Measurements from ENCODE around the gene TMEM242.
"Not testable (repeated sequence)": the region's sequence is repeated elsewhere in the genome, so short reads cannot be mapped to it uniquely, and the experiment has no call there.

The TMEM242 gene

DNA sequence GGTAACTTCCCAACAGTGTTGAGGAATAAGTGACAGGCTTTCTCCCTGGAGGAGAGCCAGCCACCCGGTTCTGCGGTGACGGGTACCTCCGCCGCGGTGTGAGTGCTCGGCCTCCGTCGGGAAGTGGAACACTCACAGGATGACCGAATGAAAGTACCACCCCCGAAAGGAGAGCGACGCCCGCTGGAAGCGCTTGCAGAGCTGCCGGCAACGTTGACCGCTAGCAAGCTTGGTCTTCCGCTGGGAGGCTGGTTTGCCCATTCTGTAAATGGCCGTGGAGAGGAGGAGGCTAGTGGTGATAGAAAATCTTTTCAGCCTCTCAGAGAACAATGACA lies 614 bp upstream of the TMEM242 start:
- peak; percentile 81 for DNase-seq (ENCODE audit: low spot score)

DNA sequence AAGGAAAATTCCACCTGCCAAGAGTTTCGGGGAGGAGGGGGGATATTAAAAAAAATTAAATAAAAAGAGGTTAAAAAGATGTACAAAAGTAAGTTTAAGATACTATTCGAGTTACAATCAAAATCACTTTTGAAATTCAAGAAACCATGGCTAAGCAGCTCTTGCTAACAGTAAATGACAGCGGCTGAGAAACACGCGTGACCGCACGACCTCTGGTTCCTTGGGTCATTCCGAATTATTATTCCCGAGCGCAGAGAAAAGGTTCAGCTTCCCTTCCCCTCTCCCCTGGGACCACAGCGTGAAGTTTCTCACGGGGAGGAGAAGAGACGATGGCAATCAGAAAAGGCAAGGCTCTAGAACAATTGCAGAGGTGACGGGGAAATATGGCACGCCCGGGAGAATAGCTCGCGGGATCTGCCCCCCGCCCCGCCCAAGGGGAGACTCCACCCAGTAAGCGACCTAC lies 496 bp downstream of the TMEM242 start:
- no peak for DNase-seq (ENCODE audit: low spot score)

DNA sequence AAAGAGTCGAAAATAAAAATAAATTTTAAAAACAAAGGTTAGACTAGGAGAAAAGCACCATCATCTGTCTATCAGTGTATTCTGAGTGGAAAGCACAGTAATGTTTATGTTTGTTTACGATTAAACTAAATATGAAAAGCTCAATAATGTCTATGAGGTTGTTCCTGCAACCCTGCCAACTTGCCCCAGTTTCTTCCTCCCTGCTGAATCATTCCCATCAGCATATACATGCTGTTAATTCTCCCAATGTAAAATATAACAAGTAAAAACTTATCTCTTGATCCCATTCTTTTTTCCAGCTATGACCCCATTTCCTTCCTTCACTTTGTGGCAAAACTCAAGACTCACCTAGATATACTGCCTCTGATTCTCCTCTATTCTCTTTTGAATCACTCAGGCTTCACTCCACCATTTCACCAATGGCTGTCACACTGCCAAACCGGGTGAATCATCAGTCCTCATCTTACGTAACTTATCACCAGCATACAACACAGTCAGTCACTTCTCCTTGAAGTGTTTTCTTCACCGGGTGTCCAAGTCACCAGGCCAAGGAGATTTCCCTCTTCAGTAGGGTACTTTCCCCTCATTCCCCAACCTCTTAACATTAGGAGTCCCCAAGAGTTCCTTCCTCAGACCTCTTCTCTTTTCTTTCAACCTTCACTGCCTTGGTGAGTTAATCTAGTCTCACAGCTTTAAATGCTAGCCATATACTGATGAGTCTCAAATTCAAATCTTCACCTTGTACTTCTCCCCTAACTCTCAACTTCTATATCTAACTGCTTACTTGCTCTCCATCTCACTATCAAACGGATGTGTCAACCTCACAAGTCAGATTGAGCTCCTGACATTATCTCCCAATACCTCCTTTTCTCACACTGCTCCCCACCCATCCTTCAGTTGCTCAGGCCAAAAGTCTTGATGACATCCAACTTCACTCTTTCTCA lies 6.2 kb downstream of the TMEM242 start:
- DNase-seq (ENCODE audit: low spot score) = no peak

DNA sequence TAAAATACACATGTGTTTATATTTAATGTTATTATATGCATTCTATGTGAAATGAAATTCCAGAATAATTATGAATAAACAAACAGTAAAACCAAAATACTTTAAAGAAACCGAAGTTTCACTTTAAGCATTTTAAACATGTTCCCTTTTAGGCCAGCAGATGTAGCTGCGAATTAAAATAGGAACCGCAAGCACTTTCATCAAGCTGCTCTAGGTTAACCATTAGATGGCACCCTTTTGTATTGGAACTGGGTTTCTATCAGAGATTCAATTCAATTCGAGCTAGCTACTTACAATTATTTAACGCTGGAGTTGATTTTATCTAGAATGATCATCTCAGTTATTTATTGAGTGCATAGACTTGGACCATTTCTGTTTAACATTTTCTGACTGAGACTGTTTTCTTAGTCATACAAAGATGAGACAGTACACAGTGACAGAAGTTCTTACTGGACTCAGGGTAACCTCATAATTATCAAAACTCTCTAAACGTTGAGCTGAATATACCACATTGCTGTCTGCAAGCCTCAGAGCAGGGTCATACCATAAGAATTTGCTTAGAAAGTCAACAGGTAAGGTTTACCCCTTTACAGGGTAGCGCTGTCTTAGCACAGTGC lies 8.5 kb downstream of the TMEM242 start:
- DNase-seq (ENCODE audit: low spot score) = no peak

DNA sequence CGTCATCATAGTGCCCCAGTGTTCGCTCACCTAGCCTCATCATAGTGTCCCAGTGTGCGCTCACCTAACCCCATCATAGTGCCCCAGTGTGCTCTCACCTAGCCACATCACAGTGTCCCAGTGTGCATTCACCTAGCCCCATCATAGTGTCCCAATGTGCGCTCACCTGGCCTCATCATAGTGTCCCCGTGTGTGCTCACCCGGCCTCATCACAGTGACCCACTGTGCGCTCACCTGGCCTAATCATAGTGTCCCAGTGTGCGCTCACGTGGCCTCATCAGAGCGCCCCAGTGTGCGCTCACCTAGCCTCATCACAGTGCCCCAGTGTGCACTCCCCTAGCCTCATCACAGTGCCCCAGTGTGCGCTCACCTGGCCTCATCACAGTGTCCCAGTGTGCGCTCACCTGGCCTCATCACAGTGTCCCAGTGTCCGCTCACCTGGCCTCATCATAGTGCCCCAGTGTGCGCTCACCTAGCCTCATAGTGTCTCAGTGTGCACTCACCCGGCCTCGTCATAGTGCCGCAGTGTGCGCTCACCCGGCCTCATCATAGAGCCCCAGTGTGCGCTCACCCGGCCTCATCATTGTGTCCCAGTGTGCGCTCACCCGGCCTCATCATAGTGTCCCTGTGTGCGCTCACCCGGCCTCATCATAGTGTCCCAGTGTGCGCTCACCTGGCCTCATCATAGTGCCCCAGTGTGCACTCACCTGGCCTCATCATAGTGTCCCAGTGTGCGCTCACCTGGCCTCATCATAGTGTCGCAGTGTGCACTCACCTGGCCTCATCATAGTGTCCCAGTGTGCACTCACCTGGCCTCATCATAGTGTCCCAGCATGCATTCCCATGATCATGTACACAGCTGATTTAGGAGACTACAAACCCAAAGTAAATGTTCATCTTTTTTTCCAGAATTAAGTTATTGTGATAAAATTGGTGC lies 9.5 kb downstream of the TMEM242 start:
- DNase-seq (ENCODE audit: low spot score) = no peak

DNA sequence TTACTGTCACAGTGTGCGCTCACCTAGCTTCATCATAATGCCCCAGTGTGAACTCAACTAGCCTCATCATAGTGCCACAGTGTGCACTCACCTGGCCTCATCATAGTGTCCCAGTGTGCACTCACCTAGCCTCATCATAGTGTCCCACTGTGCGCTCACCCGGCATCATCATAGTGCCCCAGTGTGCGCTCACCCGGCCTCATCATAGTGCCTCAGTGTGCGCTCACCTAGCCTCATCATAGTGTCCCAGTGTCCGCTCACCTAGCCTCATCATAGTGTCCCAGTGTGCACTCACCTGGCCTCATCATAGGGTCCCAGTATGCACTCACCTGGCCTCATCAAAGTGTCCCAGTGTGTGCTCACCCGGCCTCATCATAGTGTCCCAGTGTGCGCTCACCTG lies 10.6 kb downstream of the TMEM242 start:
- DNase-seq (ENCODE audit: low spot score) = no peak

DNA sequence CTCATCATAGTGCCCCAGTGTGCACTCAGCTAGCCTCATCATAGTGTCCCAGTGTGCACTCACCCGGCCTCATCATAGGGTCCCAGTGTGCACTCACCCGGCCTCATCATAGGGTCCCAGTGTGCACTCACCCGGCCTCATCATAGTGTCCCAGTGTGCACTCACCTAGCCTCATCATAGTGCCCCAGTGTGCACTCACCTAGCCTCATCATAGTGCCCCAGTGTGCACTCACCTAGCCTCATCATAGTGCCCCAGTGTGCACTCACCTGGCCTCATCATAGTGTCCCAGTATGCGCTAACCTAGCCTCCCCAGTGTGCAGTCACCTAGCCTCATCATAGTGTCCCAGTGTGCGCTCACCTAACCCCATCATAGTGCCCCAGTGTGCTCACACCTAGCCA lies 12.6 kb downstream of the TMEM242 start:
- DNase-seq (ENCODE audit: low spot score) = not testable (repeated sequence)

DNA sequence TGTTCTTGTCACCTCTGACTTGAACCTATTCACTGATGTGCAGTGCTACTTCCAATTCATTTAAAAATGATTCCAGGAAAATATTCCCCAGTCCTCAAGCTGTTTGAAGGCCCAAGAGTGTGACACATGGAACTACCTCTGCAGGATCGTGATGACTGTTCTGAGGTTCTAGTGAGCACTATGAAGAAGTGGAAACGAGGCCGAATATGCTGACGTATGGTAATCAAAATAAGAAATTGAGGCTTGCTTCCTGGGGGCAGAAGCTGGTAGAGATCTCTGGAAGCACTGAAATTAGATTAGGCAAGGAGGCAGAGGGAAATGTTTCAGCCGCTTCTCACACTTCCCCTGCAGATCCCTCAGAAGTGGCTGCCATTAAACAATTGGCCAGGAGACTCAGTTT lies 15.7 kb downstream of the TMEM242 start:
- DNase-seq (ENCODE audit: low spot score) = no peak

DNA sequence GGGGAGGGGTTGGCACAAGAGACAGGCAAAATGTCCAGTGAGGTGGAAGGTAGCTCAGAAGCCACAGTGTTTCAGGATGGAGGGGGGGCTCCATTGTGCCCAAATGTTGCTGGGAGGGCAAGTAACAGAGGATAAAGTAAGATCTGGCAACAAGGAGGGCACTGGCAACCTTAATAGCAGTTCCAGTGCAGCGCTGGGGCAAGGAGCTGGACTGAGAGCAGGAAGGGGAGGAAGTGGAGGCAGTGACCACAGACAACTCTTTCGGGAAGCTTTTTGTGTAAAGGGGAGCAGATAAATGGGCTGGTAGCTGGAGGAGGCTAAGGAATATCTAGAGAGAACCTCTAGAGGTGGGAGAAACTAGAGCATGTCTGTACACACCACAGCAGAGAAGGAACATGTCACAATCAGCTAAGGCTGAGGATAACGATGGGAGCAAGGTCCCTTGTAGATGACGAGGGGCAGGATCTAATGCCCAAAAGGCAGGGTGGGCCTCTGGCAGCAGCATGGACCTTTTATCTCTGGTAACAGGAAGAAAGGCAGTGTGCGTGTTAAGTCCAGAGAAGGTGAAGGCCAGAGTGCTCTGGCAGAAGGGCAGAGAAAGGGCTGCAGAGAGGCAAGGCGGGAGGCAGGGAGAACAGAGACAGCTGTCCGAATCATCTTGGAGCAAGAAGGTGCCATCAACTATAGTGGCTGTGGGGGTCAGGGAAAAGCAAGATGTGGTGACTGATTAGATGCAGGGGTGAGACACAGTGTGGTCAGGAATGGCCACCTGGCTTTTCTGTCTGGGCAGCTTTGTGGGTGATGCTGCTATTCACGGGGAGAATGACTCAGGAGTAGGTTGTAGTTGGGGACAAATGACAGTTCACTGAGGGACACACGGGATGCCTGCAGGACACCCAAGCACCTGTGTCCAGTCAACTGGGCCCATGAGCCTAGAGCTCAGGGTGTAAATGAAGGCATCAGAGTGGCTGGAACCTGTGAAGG lies 17.4 kb downstream of the TMEM242 start:
- DNase-seq (ENCODE audit: low spot score) = no peak

DNA sequence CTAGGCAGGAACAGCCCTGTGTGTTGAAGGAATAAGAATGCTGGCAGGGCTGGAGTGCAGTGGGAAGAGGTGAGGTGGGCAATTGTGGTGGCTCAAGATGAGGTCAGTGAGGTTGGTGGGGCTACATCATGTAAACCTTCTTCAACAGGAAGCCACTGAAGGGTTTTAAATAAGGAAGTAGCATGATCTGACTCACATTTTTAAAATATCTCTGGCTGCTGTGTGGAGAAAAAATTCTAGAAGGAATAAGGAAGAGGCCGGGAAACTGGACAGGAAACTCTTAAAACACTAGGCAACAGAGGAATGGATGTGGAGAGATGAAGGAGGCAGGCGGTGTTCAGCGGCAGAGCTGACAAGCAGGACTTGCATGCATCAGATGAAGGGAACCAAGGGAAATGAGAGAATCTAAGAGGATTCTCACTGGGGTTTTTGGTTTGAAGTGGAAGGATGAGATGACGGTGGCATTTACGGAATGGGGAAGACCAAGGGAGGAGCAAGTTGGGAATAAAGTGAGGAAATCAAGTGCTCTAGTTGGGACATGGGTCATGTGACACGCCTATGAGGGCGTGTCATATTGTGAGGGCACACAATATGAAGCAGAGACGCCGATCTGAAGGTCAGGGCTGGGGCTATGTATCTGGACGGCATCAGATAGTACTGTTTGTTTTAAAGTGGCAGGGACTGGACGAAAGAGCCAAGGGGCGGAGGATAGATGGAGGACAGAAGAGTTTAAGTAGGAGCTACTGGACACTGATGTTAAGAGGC lies 18.2 kb downstream of the TMEM242 start:
- DNase-seq (ENCODE audit: low spot score) = no peak

DNA sequence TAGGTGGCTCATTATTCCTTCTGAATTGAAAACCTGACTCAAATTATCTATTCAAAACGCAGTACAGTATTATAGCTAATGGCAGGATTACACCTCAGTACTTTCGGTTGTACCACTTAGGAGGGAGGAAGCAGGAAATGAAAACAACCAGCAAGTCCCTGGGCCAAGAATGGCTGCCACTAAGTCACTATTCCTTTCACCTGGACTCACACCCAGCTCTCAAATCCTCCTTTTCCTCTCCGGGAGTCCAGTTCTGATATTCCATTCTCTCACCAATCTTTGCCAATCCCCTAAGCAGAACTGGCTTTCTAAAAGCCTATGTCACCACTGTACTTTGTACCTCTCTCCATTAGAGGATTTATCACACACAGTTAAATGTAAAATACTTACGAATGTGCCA lies 20.6 kb downstream of the TMEM242 start:
- no peak for DNase-seq (ENCODE audit: low spot score)

DNA sequence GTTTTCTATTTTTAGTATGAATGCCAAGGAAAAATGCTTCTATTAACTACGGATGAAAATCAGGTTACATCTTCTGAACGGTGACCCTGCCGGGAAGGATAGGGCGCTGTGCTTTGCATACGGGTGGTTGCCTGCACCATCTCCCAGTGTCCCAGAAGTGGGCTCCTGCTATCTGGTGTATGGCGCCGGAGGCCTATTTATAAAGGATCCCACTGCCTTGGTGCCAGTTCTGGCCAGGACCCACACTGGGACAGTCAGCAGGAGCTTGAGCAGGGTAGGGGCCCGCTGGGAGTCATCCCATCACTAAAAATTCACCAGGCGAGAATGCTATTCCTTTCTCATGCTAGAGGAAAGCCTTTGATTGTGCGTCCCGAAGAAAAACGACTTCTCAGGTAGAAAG lies 22.9 kb downstream of the TMEM242 start:
- no peak for DNase-seq (ENCODE audit: low spot score)

DNA sequence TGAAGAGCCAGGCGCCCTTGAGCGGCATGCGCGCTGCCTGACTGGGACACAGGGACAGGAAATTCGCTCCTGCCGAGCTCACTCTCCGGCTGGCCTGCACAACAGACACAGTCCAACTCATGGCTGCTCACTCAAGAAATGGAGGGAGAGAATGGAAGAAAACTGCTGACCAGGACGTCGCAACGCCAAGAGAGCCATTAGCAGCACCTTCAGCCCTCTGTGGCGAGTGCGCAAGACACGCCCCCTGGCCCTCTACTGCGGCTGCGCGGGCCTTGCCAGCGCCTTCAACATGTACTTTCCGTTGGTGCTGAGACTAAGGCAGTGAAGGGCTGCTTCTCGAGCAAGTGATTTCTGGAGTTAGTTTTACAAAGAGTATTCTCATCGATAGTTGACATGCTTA lies 23.3 kb downstream of the TMEM242 start:
- DNase-seq (ENCODE audit: low spot score) = no peak

DNA sequence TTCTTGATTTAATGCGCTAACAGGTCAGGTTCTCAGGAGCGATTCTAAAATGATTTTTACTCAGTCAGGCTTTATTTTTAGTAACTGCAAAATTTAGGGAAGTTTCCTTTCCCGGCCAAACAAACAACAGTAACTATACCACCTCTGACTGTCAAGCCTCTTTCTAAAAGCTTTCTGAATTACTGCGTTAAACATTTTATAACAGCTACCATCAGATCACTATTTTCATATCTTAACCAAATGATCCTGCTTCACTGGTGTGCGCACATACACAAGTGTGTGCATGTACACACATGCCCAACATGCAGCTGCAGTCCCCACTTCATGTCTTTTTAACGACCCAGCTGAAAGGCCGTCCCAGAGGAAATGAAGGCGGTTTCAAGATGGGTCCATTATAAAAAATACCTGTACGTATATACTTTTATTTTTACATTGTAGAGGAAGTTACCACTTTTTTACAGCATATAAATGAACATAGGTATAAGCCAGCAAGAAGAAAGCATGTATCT lies 25.0 kb downstream of the TMEM242 start:
- no peak for DNase-seq (ENCODE audit: low spot score)

DNA sequence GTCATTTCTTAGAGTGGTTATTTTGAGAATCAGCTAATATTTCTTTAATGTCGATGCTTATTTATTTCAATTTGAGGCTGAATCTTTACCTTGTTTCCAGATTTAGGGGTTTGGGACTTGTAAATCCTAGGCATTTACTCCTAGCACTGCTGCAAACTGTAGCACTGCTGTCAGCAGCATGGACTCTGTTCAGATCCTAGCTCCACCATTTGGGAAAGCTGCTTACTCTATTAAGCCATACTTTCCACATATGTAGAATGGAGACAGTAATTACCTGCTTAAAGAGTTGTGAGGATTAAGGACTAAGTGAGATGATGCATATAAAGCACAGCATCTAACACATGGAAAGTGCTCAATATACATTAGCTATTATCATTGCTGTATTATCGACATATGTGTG lies 28.7 kb downstream of the TMEM242 start:
- no peak for DNase-seq (ENCODE audit: low spot score)

DNA sequence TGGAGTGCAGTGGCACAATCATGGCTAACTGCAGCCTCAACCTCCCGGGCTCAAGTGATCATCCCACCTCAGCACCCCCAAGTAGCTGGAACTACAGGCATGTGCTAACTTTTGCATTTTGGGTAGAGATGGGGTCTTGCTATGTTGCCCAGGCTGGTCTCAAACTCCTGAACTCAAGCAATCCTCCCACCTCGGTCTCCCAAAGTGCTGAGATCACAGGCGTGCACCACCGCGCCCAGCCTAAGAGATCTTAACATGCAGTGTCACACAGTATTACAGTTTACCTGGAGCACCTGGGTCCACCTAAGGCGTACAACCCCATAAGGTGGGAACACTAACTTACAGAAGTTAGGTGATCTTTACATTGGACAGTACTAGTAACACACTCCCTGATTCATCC lies 29.5 kb downstream of the TMEM242 start:
- no peak for DNase-seq (ENCODE audit: low spot score)

DNA sequence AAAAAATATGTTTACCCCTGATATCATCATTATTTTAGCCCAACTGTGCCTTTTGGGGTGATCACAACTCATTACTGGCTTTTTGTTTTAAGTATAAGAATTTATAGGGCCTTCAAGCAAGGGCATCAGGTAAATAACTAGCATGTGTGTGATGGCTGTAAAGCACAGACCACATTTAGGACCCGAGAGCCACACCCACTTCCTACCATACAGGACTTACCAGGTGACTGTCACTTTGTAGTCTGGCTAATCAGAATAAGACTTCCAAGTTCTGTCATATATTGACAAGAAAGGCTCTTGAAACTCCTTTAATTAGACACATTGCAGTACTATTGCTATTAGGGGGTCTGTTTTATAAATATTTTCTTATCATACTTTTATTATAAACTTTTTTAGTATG lies 31.1 kb downstream of the TMEM242 start:
- no peak for DNase-seq (ENCODE audit: low spot score)

DNA sequence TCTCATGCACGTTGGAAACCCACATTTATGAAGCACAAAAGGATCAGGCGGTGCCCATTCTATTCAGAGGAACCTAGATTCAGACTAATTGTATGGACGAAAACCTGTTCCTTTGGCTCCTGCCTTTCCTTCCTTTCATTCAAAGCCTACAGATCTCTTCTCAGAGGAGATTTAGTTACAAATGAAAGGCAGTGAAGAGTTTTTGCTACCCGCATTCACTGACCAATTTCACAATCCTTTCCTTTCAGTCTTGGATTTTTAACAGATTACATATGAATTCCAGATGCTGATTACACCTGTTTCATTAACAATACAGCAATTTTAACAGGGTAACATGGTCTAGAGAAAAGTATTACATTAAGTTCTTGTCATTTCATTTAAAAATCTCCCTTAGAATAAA lies 32.0 kb downstream of the TMEM242 start:
- no peak for DNase-seq (ENCODE audit: low spot score)

DNA sequence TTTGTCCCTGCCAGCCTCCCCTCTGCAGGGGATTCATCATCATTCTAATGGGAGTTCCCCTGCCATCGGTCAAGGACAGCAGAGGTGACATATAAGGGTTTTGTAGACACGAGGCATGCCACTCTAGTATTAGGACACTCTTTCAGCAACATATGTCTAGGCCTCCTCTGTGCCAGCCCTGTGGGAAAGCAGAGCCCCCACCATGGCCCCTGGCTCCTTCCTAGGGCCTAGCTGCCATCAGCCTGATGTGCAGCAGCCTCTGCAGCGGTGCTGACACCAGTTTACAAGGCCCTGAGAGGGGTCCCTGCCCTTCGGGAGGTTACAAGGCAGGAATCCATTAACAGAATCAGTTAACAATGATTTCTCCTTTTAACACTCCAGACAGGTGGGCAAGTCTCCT lies 32.5 kb downstream of the TMEM242 start:
- no peak for DNase-seq (ENCODE audit: low spot score)

DNA sequence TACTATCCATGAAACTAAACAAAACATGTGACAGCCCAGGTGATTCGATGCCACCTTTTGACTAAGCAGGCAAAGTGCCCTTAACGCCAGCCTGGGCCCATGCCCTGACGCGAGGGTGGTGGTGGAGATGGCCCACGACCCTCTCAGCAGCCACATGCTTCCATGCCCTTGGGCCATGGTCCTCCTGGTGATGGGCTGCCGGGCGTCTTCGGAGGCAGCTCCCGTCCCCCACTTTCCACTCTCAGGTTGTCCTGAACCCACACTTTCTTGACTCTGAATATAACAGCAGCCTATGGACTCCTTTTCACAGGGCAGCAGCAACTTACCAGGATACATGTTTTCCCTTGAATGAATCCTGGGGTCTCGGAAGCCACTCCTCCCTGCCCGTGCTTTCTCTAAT lies 33.6 kb downstream of the TMEM242 start:
- no peak for DNase-seq (ENCODE audit: low spot score)
